Middle frontal gyrus (tissue), 1 donor: ENCODE results near the gene GSKIP.
A peak's percentile ranks its signal among the peaks of the same experiment; 100 is the strongest.

Experiments
- DNase-seq: peaks from one replicate; pipeline ENCODE4 v3.0.0-alpha.2; 2015; ENCODE audit warnings: low spot score; ENCODE audit errors: extremely low spot score

GSKIP gene

DNA sequence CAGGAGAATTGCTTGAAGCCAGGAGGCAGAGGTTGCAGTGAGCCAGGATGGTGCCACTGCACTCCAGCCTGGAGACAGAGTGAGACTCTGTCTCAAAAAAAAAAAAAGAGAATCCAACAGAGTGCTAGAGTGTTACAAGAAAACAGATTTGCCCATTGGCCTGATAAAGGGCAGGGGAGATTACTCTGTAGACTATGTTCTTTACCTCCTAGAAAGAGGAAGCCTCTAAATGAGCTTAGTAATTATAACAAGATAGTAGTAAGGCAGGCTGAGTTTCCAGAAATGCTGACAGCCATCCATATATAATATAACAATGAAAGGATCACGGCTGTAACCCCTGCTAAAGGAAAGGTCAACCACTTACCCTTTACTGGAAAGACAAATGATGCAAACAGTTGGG lies 53.0 kb downstream of the GSKIP start:
- DNase-seq, result no peak

GRCh38 chr14:96417254-96417653 lies 53.9 kb downstream of the GSKIP start:
- DNase-seq, result no peak

GRCh38 chr14:96418075-96418474 lies 54.7 kb downstream of the GSKIP start:
- DNase-seq, result no peak

DNA sequence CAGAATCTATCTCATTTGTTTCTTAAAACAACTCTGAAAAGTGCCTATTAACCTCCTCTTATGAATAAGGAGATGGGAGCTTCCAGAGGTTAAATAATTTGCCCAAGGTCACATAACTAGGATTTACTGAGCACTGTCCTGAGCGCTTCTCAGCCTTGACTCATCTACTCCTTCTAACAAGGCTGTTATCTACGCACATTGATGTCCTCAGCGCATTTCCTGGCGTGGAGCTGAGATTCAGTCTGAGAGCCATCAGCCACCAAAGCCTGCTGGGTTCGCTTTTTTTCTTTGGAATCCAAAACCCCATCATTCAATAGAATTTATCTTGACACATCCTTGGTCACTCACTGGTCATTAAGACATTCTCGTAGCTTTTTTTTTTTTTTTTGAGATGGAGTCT lies 57.9 kb downstream of the GSKIP start:
- DNase-seq, result no peak

- no peak for DNase-seq
These were observed 59.7 kb downstream of the GSKIP start for GRCh38 chr14:96422992-96423391.

DNA sequence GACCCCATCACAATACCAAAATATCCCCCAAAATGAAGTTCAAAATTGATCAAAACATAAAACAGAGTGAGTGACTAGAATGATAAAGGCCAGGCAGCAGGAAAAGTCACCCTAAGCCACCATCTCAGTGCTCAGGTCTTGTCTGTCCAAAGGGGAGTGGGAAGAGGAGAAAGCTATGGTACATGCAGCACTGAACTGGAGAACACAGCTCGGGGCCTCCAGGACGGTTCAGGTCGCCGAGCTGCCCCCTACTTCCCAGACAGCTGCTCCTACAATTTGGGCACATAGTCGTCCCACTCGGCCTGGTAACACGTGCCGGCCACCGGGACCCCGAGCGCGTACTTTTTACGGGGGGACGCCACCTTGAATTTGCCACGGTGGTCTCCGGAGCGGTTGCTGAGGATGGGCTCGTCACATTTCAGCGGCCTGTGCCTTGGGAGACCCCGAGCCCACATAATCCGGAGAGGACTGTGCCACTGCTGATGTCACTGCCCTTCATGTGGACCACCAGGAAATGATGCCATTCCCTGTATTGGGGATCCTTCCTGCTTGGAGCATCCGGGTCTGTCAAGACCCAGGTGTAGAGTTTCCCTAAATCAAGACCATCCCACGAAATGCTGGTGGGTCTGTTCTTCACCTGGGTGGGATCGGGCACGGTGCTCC lies 60.3 kb downstream of the GSKIP start:
- no peak for DNase-seq

- DNase-seq, result peak; percentile 62
These were observed 61.0 kb downstream of the GSKIP start for GRCh38 chr14:96424109-96424989.

DNA sequence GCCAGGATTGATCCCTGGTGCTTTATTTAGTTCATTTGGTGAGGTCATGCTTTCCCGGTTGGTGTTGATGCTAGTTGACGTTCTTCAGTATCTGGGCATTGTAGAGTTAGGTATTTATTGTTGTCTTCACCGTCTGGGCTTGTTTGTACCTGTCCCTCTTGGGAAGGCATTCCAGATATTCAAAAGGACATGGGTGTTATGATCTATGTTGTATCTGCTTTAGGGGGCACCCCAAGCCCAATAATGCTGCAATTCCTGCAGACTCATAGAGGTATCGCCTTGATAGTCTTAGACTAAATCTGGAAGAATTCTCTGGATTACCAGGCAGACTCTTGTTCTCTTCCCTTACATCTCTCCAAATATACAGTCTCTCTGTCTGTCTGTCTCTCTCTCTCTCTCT lies 70.7 kb downstream of the GSKIP start:
- DNase-seq, result no peak
